ENCODE measurements around the gene ULBP3.
A peak's percentile ranks its signal among the peaks of the same experiment; 100 is the strongest.

The ULBP3 gene

DNA sequence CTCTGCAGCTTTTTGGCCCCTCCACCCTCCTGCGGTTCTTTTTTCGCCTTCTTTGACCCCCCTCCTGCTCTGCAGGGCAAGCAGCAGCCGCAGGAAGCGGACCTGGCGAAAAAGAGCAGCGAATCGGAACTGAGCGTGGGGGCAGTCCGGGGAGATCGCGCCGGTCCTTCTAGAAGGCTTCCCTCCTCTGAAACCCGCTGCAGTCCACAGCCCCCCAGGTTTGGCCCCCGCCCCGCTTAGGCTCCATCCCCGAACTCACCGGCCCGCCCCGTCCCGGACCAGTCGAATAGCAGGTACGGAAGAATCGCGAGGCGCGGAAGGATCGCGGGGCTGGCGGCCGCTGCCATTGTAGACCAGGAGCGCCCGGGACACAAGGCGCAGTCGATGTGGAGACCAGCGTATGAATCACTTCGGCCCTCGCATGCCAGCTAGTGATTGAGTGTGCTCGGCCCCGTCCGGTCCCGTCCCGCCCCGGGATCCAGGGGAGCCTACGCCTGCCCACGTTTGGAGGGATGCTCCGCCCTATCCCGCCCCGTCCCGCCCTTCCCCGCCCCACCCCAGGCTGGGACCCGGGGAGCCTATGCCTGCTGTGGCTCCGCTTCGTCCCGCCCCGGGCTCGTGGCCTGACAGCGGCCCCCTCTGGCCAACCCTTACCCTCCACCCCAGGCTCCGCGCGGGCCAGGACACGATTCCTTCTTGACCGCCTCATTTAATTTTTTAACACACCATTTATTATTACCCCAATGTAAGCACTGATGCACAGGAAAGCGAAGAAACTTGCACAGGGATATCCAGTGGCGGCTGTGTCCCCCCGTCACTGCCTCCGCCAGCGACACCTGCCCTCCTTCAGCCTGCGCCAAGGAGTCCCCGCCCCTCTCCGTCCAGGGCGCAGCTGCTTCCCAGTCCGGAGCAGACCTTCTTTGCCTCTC, at the start of gene ULBP3:
Gene ULBP3, minus strand, starts transcription at position 402 of the 929 bp plus-strand sequence. Its CDS starts 55 bp downstream, at position 347.
- peak; percentile 64 for DNase-seq

DNA sequence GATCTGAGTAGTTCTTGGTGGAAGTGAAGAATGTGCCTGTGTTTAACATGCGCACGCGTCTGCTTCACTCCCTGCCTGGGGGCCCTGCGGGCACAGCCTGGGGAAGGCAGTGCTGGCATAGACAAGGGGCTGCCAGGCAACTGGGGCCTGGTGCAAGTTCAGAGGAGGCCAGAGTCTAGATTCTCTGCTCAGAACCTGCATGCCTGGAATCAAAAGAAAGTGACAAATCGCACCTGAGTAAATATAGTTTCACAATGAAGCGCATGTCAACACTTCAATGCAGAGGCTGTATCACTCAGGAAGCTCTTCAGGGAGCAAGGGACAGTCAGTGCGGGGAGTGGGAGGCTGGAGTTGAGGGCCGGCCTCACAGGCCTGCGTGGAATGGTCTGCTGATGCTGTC, 49.7 kb upstream of the ULBP3 start:
- DNase-seq: no peak

DNA sequence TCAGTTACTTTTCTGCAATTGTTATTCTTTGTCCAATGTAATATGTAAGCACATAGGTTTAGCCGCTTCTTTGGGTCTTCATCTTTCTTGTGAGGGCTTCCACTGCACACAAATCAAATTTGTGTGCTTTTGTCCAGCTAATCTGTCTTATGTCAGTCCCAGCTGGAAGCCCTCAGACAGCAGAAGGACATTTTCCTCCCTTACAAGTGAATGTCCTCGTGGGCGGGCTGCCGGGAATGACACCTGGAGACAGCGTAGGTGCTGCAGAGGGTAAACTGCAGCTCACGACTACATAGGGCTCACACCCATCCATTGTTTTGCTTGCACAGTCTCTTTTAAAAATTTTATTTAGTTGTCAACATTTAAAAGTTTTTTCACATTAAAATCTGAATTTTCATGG, 49.3 kb upstream of the ULBP3 start:
- no peak for DNase-seq

DNA sequence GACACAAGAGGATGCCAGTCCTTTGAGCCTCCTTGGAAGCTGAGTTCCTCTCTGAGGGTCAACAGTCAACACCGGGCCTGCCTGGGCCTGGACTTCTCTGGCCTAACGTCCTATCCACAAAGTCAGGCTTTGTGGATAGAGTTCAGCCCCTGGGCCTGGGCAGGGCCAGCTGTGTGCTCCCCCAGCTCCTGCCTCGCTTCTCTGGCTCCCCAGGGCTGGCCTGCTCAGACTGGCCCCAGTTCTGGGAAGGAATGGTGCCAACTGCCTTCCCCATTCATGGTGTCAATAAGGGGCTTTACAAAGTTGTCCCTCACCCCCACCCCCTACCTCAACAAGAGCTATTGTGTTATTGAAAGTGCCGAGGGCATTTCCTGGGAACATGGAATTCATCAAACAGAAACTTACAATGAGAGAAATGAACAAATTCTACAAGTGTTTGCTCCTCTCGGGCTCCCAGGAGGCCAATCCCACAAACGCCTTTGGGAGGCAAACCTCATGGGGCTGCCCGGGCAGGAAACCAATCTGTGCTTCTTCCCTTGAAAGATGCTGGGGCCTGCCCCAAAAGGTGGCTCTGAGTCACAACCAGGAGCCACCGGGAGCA, 47.4 kb upstream of the ULBP3 start:
- no peak for DNase-seq

DNA sequence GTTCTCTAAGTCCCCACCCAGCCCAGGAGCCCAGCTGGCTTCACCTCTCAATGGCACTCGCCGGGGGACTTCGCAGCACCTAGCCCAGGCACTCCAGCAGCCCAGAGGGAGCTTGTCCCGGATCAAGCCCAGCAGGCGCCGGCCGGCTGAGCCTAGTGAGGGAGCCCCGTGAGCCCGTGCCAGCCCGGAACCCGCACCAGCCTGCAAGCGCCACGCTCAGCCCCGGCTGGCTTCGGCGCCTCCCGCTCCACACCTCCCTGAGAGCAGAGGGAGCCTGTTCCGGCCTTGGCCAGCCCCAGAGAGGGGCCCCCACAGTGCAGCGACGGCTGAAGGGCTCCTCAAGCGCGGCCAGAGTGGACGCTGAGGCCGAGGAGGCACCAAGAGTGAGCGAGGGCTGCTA, 46.8 kb upstream of the ULBP3 start:
- DNase-seq: no peak

DNA sequence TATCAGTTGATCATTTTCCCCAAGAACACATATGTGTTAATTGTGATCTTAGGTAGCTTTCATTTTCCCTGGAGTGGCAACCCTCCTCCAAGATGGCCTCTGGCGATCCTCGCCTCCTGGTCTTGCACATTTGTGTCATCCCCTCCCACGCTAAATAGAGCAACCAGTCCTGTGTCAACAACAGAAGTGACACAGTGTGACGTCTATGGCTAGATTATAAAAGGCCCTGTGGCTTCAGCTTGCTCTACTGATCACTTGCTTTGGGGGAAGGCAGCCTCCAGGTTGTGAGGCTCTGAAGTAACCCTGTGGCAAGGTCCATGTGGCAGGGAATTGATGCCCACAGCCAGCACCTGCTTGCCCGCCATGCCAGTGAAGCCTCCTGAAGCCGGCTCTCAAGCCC, 43.3 kb upstream of the ULBP3 start:
- no peak for DNase-seq

DNA sequence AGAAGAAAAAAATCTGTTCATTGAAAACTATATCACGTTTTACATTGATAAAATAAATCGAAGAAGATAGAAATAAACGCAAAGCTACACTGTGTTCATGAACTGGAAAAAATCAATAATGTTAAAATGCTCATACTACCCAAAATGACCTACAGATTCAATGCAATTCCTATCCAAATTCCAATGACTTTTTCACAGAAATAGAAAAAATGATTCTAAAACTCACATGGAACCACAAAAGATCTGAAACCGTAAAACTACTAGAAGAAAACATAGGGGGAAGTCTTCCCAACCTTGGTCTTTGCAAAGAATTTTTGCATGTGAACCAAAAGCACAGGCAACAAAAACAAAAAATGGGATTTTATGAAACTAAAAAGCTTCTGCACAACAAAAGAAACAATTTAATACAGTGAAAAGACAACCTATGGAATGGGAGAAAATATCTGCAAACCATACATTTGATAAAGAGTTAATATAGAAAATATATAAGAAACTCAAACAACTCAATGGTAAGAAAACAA, 33.9 kb upstream of the ULBP3 start:
- no peak for DNase-seq

DNA sequence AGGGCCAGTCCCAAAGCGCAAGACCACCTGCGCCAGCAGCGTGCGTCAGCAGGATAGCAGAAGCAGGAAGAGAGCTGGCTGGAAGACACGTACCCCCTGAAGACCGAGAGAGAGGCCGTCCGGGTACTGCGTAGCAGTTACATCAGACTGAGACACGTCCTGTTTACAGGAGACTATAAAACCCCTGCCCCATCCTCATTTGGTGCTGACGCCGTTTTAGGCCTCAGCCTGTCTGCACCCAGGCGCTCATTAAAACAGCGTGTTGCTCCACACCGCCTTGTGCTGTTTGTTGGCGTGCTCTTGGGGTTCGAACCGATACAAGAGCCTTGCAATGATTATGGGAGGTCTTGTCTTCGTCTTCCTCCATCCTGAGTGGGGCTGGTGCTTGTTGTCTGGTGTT, 31.8 kb upstream of the ULBP3 start:
- DNase-seq: no peak

DNA sequence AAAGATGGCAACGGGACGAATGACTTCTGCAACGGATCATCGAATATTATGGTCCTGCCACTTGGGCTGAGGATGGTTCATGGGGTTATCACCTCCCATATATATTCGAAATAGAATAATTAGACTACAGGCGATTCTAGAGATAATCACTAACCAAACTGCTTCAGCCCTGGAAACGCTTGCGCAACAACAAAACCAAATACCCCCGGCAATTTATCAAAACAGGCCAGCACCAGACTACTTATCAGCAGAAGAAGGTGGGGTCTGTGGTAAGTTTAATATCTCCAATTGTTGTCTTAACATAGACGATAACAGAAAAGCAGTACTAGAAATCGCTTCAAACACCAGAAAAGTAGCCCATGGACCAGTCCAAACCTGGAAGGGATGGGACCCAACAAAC, 31.0 kb upstream of the ULBP3 start:
- DNase-seq: no peak

DNA sequence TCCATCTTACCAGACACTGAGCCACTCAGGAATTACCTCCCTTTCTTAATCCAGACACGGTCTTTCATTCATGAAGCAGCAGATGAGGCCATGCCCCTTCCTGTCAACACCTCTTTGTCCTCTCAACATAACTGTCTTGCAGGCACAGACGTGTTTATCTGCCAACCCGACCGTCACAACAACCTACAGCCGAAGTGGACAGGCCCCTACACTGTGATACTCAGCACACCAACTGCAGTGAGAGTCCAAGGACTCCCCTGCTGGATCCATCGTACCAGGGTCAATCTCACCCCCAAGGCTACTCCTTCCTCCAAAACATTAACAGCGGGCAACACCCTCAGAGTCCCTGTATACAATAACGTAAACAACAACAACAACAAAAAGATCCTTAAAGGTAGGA, 30.6 kb upstream of the ULBP3 start:
- DNase-seq: no peak

DNA sequence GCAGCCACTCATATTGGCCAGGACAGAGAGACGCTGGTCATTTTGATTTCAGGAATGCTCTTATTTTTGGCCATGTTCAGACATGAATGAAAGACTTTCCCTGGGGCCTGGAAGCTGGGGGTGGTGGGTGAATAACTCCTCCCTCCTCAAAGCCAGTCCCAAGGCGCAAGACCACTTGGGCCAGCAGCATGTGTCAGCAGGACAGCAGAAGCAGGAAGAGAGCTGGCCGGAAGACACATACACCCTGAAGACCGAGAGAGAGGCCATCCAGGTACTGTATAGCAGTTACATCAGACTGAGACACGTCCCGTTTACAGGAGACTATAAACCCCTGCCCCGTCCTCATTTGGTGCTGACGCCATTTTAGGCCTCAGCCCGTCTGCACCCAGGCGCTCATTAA, 29.2 kb upstream of the ULBP3 start:
- DNase-seq: no peak

DNA sequence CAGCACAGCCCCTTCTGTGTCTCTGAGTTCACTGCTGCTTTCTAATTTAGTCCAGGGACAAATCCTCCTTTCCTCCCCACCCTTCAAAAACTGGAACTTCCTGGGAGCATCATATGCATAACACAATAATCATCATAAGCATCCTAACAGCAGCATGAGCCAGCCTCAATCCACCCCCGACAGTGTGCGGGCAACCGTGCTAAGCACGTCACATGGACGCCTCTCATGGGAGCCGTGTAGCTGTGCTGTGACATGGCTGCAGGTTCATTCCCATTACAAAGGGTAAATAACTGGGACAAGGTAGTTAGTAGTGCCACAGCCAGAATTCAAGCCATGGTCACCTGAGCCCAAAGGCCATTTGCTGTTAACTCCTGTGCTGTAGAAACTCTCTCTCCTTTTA, 24.5 kb upstream of the ULBP3 start:
- DNase-seq: no peak

DNA sequence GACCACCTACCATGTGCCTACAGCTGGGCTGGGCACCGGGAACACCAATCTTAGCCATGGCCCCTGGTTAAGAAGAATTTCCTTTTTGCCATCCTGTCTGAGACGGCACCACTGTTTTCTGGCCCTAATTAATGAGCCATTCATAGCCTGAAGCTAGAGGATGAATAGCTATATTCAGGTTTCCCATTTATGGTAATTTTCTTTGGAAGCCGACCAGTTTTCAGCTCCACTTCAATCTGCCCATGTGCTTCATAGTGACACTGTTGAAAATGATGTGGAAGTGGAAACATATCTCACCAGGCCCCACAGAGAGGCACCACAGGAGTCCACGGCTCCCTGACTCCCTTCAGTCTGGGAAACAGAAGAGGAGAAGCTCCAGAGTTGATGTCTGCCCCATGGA, 22.6 kb upstream of the ULBP3 start:
- DNase-seq: no peak

DNA sequence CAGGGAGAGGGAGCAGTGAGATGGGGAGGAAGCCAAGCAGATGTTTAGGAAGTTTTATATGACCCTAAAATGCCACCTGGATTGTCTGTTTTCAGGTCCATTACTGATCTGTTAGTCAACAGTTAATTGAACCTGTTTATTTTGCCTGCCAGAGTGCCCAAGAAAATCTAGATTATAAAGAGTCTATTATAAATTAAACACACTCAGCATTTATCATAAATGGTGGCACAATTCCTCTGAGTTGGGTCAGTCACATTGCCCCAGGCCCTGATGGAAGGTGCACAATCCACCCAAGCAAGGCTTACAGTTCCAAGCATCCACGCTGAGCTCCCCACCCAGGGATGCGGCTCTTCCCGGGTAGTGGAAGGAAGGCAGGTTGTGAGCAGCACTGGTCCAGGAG, 21.4 kb upstream of the ULBP3 start:
- no peak for DNase-seq

DNA sequence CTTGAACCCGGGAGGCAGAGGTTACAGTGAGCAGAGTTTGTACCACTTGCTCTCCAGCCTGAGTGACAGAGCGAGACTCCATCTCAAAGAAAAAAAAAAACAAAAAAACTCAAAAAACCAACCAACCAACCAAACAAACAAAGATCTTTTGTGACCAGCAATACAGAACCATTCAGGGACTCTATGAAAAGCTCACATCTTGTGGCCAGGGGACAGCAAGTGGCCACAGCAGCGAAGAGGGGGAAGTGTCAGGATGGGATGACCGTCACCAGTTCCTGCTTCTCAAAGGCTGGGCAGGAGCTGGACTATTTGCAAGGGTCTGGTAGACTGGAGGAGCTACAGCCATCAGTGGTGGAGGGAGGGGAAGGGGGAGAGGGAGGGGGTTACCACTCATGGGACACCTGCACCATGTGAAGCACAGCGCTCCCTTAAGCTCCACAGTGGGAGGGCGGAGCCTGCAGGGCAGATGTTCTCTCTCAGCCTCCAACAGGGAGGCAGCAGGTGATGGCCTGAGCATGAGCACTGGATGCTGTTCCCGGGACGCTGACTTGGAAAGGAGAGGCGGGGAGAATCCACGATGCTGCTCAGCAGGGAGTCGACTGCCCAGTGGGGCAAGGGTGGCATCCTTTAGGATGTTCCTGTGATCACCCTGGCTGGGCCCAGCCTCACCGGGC, 19.7 kb upstream of the ULBP3 start:
- DNase-seq: no peak

DNA sequence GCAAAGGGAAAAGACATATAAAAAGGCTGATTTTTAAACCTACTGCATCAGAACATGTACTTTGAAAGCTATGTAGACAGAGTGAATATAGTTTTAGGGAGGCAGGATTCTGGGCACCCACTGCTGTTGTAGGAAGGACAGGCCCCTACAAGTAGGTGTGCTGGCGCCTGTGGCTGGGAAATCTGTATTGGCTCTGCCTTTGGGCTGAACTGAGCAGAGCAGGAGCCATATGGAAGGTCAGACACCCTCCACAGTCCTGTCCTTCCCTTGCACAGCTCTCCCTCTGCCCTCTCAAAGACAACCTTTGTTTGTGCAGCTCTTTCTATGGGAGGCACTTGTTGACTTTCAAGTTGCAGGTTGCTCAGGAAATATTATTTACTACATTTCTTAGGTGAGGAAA, 18.4 kb upstream of the ULBP3 start:
- no peak for DNase-seq

DNA sequence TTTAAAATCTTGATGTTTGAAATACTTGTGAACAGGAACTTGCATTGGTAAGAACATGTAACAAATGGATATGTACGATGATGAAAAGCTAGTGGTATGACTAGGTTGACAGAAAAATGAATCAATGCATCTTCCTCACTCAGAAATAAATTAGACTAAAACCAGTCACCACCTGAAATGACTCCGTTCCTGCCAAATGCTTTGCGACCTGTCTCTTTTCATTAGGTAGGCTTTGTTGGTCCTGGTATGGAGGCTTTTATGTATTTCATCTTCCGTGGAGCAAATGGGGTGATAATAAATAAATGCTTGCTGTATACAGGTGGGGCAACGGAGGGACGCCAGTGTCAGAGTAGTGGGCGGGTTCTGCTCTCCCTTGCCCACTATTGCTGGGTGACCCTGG, 17.1 kb upstream of the ULBP3 start:
- DNase-seq: no peak

DNA sequence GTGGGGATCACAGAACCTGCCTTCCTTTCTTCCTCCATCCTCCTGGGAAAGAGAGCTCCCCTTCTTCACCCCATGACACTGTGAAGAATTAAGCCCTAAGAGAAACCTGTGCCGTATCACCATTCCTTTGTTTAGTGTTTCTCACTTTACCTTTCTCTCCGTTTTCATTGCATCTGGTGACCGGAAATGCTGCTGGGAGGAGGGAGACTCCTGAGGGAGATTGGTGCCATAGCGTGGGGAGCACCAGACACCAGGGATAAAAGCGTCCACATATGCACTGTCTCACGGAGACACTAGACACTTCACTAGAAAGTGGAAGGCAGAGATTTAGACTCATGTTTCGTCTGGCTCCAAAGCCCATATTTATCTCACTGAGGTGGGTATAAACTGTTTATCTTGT, 15.5 kb upstream of the ULBP3 start:
- DNase-seq: no peak

DNA sequence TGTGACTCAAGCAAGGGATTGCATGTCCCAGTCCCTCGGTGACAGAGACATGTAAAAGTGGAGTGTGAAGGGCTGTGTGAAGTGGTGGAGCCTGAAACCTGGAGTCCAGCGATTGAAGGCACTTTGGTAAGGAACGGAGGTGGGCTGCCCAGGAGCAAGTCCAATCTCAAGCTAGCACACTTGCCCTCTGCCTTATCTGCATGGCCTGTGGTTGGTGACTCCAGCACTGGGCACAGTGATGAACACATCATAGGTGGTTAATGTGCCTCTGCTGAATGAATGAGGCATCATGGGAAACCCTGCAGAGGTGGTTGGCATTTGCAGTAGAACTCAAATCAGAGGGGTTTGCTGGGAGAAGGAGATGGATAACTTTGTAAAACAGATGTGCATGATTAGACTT, 14.9 kb upstream of the ULBP3 start:
- DNase-seq: no peak

DNA sequence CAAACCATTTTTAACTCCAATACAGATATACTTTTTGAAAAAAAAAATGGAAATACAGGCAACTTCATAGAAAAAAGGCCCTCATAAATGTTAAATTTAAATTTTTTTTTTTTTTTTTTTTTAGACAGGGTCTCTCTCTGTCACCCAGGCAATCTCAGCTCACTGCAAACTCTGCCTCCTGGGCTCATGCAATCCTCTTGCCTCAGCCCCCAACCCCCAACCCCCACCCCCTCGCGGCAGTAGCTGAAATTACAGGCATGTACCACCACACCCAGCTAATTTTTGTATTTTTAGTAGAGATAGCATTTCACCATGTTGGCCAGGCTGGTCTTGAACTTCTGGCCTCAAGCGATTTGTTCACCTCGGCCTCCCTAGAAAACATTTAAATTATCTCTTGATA, 12.8 kb upstream of the ULBP3 start:
- no peak for DNase-seq

DNA sequence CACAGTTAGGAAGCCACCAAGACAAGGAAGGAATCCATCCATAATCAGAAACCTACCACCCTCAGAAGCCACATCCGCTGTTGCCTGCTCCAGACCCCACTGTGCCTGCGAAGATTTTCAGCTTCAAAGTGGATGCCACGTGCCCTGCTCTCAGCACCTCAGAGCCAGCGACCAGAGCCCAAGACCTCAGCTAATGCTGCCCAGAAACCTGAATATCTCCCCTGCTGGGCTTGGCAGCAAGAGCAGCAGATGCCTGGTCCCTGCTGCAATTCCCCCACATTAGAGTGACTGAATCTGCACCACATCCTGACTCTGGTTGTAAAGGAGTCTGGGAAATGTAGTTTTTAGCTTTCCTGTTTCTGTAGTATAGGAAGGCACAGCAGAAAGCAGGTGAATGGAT, 10.7 kb upstream of the ULBP3 start:
- no peak for DNase-seq

DNA sequence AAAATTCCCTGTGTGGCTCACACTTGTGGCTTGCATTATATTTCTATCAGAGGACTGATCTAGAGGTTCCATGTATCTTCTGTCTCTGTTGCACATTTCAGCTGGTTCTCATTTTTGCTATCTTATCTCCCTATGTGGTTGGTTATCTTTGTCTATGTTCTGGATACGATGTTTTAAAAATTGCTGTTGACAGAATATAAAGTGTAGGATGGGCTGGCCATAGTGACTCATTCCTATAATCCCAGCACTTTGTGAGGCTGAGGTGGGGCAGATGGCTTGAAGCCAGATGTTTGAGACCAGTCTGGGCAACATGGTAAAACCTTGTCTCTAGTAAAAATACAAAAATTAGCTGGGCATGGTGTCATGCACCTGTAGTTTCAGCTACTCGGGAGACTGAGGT, 9.9 kb upstream of the ULBP3 start:
- DNase-seq: no peak

DNA sequence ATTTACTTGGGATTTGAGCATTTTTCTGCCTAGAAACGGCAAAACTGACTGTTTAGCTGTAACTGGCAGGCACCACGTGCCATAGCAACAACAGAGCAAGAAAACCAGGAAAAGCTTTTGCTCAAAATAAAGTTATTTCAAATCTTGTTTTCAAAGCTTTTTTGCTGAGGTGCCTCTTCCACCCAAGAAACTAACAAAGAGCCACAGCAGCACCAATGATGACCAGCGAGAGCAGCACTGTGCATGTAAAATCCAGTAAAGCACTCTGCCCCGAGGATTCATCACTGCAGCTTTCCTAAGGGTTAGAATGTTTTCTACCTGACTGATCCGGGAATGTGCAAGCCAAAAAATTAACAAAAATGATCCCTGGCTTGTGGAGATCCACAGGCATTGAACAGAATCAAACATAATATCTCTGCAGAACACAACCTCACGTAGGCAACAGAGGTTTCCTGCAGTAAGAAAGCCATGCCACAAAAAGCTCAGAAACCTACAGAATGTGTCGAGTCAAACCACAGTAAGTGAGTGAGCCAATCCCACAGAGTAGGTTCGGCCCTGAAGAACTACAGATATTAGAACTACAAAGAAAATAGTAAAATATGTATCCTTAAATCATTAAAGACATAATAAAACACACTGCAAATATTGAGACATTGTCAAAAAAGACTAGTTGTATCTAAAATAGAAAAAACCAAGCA, 7.4 kb upstream of the ULBP3 start:
- DNase-seq: no peak

Data from stimulated activated naive CD4-positive, alpha-beta T cell treated with Interleukin-2 at 50 U/mL for 16 hours (primary cell).